ENCODE results near the gene SCGB2A2.

Gene SCGB2A2

DNA sequence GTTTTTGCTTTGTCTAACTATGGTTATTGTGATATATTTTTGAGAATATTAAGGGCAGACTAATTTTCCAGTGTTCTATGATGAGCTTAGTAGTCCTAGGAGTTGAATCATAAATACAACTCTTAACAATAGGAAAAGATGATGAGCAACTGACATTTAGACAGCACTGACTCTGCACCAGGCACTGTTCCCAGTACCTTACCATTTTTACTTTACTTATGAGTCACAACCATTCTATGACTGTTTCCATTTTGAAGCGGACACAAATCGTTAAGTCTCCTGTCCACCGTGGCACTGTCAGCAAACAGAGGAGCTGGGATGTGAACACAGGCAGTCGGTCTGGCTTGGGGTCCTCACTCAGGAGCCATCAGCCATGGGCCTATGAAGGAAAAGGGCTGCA, 3.4 kb upstream of the SCGB2A2 start:
- TF ChIP-seq CTCF (IDR thresholded peaks at IDR 0.05; ENCODE audit: poor library complexity, severe bottlenecking), result no peak
- H3K27ac ChIP-seq (ENCODE audit: poor library complexity, severe bottlenecking), result no peak overlapping the region
- H3K9me3 ChIP-seq (ENCODE audit: severe bottlenecking), result no peaks in the 10 kb centered on the region
- no peak for DNase-seq (ENCODE audit: low spot score)
- H3K4me1 ChIP-seq (ENCODE audit: insufficient read depth, poor library complexity, severe bottlenecking), result no peaks in the 10 kb centered on the region
- H3K4me3 ChIP-seq (ENCODE audit: severe bottlenecking), result no peak overlapping the region
- H3K27me3 ChIP-seq (ENCODE audit: insufficient read depth, poor library complexity, severe bottlenecking), result no peaks in the 10 kb centered on the region
- no peaks in the 10 kb centered on the region for H3K36me3 ChIP-seq (ENCODE audit: low read depth)
- ATAC-seq (ENCODE audit: low read depth), result peak; percentile 68

DNA sequence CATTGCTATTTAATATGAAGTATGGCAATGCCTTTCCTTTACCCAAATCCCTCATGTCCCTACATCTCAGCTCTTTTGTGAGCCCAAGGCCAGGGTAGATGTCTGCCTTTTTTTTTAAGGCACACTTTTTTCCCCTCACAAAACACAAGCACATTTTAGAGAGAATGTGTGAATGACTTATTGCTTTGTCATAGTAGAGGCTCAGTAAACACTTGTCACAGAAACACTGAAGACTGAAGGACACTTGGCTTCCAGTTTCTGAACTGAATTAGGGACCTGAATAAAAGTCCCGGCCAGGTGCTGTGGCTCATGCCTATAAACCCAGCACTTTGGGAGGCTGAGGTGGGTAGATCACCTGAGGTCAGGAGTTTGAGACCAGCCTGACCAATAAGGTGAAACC, 2.9 kb upstream of the SCGB2A2 start:
- TF ChIP-seq CTCF (IDR thresholded peaks at IDR 0.05; ENCODE audit: poor library complexity, severe bottlenecking), result no peak
- no peak overlapping the region for H3K27ac ChIP-seq (ENCODE audit: poor library complexity, severe bottlenecking)
- H3K36me3 ChIP-seq (ENCODE audit: low read depth), result no peaks in the 10 kb centered on the region
- H3K9me3 ChIP-seq (ENCODE audit: severe bottlenecking), result no peaks in the 10 kb centered on the region
- no peak for ATAC-seq (ENCODE audit: low read depth)
- no peaks in the 10 kb centered on the region for H3K4me1 ChIP-seq (ENCODE audit: insufficient read depth, poor library complexity, severe bottlenecking)
- no peak overlapping the region for H3K4me3 ChIP-seq (ENCODE audit: severe bottlenecking)
- H3K27me3 ChIP-seq (ENCODE audit: insufficient read depth, poor library complexity, severe bottlenecking), result no peaks in the 10 kb centered on the region
- DNase-seq (ENCODE audit: low spot score), result no peak

DNA sequence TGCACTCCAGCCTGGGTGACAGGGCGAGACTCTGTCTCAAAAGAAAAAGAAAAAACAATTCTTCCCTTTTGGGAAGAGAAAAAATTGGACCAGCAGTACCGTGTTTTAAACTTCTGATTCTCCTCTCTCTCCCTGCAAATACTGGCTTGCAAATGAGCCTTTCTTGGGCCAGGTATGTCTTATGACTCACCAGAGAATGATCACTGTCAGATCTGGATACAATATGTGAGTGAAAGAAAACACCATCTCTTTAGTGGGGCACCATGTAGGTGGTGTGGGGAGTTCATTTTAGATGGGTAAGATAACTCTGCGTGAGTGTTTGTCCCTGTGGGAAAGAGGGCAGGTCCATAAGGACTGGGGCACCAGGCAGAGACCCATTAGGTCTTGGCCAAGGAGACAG, 2.4 kb upstream of the SCGB2A2 start:
- H3K36me3 ChIP-seq (ENCODE audit: low read depth), result no peaks in the 10 kb centered on the region
- H3K9me3 ChIP-seq (ENCODE audit: severe bottlenecking), result no peaks in the 10 kb centered on the region
- TF ChIP-seq CTCF (IDR thresholded peaks at IDR 0.05; ENCODE audit: poor library complexity, severe bottlenecking), result no peak
- ATAC-seq (ENCODE audit: low read depth) (0 out of 3 replicates have a peak, but pooled peaks have one; percentile 46), DNase-seq (ENCODE audit: low spot score) (no peak)
- no peak overlapping the region for H3K27ac ChIP-seq (ENCODE audit: poor library complexity, severe bottlenecking)
- no peaks in the 10 kb centered on the region for H3K27me3 ChIP-seq (ENCODE audit: insufficient read depth, poor library complexity, severe bottlenecking)
- H3K4me3 ChIP-seq (ENCODE audit: severe bottlenecking), result no peak overlapping the region
- H3K4me1 ChIP-seq (ENCODE audit: insufficient read depth, poor library complexity, severe bottlenecking), result no peaks in the 10 kb centered on the region

- no peak overlapping the region for H3K4me3 ChIP-seq (ENCODE audit: severe bottlenecking)
- DNase-seq (ENCODE audit: low spot score) (no peak), ATAC-seq (ENCODE audit: low read depth) (no peak)
- no peak for TF ChIP-seq CTCF (IDR thresholded peaks at IDR 0.05; ENCODE audit: poor library complexity, severe bottlenecking)
- no peaks in the 10 kb centered on the region for H3K4me1 ChIP-seq (ENCODE audit: insufficient read depth, poor library complexity, severe bottlenecking)
- H3K36me3 ChIP-seq (ENCODE audit: low read depth), result no peaks in the 10 kb centered on the region
- no peaks in the 10 kb centered on the region for H3K9me3 ChIP-seq (ENCODE audit: severe bottlenecking)
- H3K27ac ChIP-seq (ENCODE audit: poor library complexity, severe bottlenecking), result no peak overlapping the region
- H3K27me3 ChIP-seq (ENCODE audit: insufficient read depth, poor library complexity, severe bottlenecking), result no peaks in the 10 kb centered on the region
These were observed 3.3 kb downstream of the SCGB2A2 start for GRCh38 chr11:62273284-62273683.

GRCh38 chr11:62273789-62274275, 3.9 kb downstream of the SCGB2A2 start:
- Histone ChIP-seq H3K9me3 (ENCODE audit: severe bottlenecking) (no peaks in the 10 kb centered on the region), H3K4me1 (ENCODE audit: insufficient read depth, poor library complexity, severe bottlenecking) (no peaks in the 10 kb centered on the region), H3K27me3 (ENCODE audit: insufficient read depth, poor library complexity, severe bottlenecking) (no peaks in the 10 kb centered on the region), H3K27ac (ENCODE audit: poor library complexity, severe bottlenecking) (no peak overlapping the region), H3K4me3 (ENCODE audit: severe bottlenecking) (no peak overlapping the region), H3K36me3 (ENCODE audit: low read depth) (no peaks in the 10 kb centered on the region)
- no peak for TF ChIP-seq CTCF (IDR thresholded peaks at IDR 0.05; ENCODE audit: poor library complexity, severe bottlenecking)
- ATAC-seq (ENCODE audit: low read depth) (no peak), DNase-seq (ENCODE audit: low spot score) (no peak)

Data from RWPE2 (cell line).